Suprapubic skin (tissue), 4 donors: ENCODE data around the gene STAU1. TPM values are rescaled to one million over a fixed set of nuclear protein-coding genes. Genes with fewer than 3 reads are reported as not detected.
"Not testable (repeated sequence)": the region's sequence is repeated elsewhere in the genome, so short reads cannot be mapped to it uniquely, and the experiment has no call there.

Experiments used
- DNase-seq, 2 donors: peaks; one replicate each; pipeline ENCODE4 v3.0.0-alpha.2; 2019; ENCODE audit warnings: low spot score in 2 of 2
- H3K27ac ChIP-seq: fragments of 200-600 bp; sonication (generic); one replicate; pipeline ENCODE4 v1.5.1; 2019
- H3K27me3 ChIP-seq: fragments of 200-600 bp; sonication (generic); one replicate; pipeline ENCODE4 v1.5.1; 2019
- H3K36me3 ChIP-seq: fragments of 200-600 bp; sonication (generic); one replicate; pipeline ENCODE4 v1.5.1; 2019
- H3K4me1 ChIP-seq: fragments of 200-600 bp; sonication (generic); one replicate; pipeline ENCODE4 v1.5.1; 2019
- H3K4me3 ChIP-seq: fragments of 200-600 bp; sonication (generic); one replicate; pipeline ENCODE4 v1.5.1; 2019; ENCODE audit warnings: mild to moderate bottlenecking
- H3K9me3 ChIP-seq: fragments of 200-600 bp; sonication (generic); one replicate; pipeline ENCODE4 v1.5.1; 2019
- CTCF ChIP-seq, 2 donors: fragments of 200-600 bp in 1 of 2; fragments of 450-650 bp in 1 of 2; sonication (generic) in 1 of 2; IDR thresholded peaks; one replicate each; pipeline ENCODE4 v1.5.1; 2016 to 2019; ENCODE audit warnings: antibody characterized with exemption in 2 of 2, mild to moderate bottlenecking in 1 of 2, moderate library complexity in 1 of 2
- EP300 ChIP-seq: sonication (generic); formaldehyde crosslinking; IDR thresholded peaks from one replicate; pipeline ENCODE4 v1.6.1; 2017; ENCODE audit warnings: antibody characterized with exemption
- POLR2A ChIP-seq, 2 donors: fragments of 450-650 bp; IDR thresholded peaks; one replicate each; pipeline ENCODE4 v1.6.1; 2017; ENCODE audit warnings: antibody characterized with exemption in 2 of 2, mild to moderate bottlenecking in 2 of 2, moderate library complexity in 2 of 2
- POLR2AphosphoS5 ChIP-seq, 3 donors: sonication (generic); formaldehyde crosslinking; IDR thresholded peaks; one replicate each; pipeline ENCODE4 v1.6.1; 2017; ENCODE audit warnings: antibody characterized with exemption in 3 of 3
- WGBS: methylation state at CpG from one replicate; pipeline ENCODE4 v1.1.5; 2018; 5-methylcytosine and 5-hydroxymethylcytosine counted together
- total RNA-seq, 4 donors: library from RNA; depleted of rRNA; stranded (reverse); fragments of >200 nt; gene quantifications; one replicate each; pipeline ENCODE4 v1.1.0, GENCODE V29; 2016

STAU1 gene
- total RNA-seq, 4 donors from 2014 or later, result 53.0 to 79.1 (median 69.9) TPM

- H3K9me3 ChIP-seq, result no peaks in the 10 kb centered on the region
- H3K27me3 ChIP-seq, result no peaks in the 10 kb centered on the region
- no peak overlapping the region for H3K4me3 ChIP-seq
- 92% methylated on average over 4 of the region's 4 CpGs for WGBS
- TF ChIP-seq EP300, result no peak
- TF ChIP-seq POLR2AphosphoS5 (IDR thresholded peaks at IDR 0.05), result no peak
- TF ChIP-seq POLR2A (IDR thresholded peaks at IDR 0.05), result no peak
- TF ChIP-seq CTCF (IDR thresholded peaks at IDR 0.05), result no peak
- H3K4me1 ChIP-seq, result no peaks in the 10 kb centered on the region
- no peak overlapping the region for H3K27ac ChIP-seq
- DNase-seq, result no peak
- H3K36me3 ChIP-seq, result peaks cover 77% of the 10 kb centered on the region
These were observed 90.0 kb downstream of the STAU1 start for GRCh38 chr20:49098136-49098535.

- Histone ChIP-seq H3K36me3 (peaks cover 77% of the 10 kb centered on the region), H3K4me1 (no peaks in the 10 kb centered on the region), H3K27ac (no peak overlapping the region), H3K4me3 (no peak overlapping the region), H3K9me3 (no peaks in the 10 kb centered on the region), H3K27me3 (no peaks in the 10 kb centered on the region)
- no peak for DNase-seq
- TF ChIP-seq EP300 (no peak), POLR2AphosphoS5 (IDR thresholded peaks at IDR 0.05) (no peak), CTCF (IDR thresholded peaks at IDR 0.05) (no peak), POLR2A (IDR thresholded peaks at IDR 0.05) (no peak)
- 91% methylated on average over 7 of the region's 7 CpGs for WGBS
These were observed 91.0 kb downstream of the STAU1 start for GRCh38 chr20:49097159-49097558.

- DNase-seq, result no peak
- Histone ChIP-seq H3K36me3 (peaks cover 76% of the 10 kb centered on the region), H3K27ac (no peak overlapping the region), H3K4me1 (no peaks in the 10 kb centered on the region), H3K27me3 (no peaks in the 10 kb centered on the region), H3K4me3 (no peak overlapping the region), H3K9me3 (no peaks in the 10 kb centered on the region)
- 92% methylated on average over 7 of the region's 7 CpGs for WGBS
- TF ChIP-seq POLR2A (IDR thresholded peaks at IDR 0.05) (no peak), POLR2AphosphoS5 (IDR thresholded peaks at IDR 0.05) (no peak), EP300 (no peak), CTCF (IDR thresholded peaks at IDR 0.05) (no peak)
These were observed 91.9 kb downstream of the STAU1 start for GRCh38 chr20:49096203-49096730.

GRCh38 chr20:49091762-49092161 is 96.4 kb downstream of the STAU1 start:
- WGBS, result 98% methylated on average over 1 of the region's 1 CpG
- Histone ChIP-seq H3K36me3 (peaks cover 95% of the 10 kb centered on the region), H3K27me3 (no peaks in the 10 kb centered on the region), H3K4me3 (no peak overlapping the region), H3K27ac (no peak overlapping the region), H3K9me3 (no peaks in the 10 kb centered on the region), H3K4me1 (no peaks in the 10 kb centered on the region)
- TF ChIP-seq POLR2A (IDR thresholded peaks at IDR 0.05) (no peak), CTCF (IDR thresholded peaks at IDR 0.05) (no peak), POLR2AphosphoS5 (IDR thresholded peaks at IDR 0.05) (no peak), EP300 (no peak)
- DNase-seq, result no peak

GRCh38 chr20:49091104-49091503 is 97.0 kb downstream of the STAU1 start:
- no peak overlapping the region for H3K27ac ChIP-seq
- no peak overlapping the region for H3K4me3 ChIP-seq
- H3K36me3 ChIP-seq, result peaks cover 94% of the 10 kb centered on the region
- 97% methylated on average over 8 of the region's 8 CpGs for WGBS
- DNase-seq, result no peak
- no peaks in the 10 kb centered on the region for H3K9me3 ChIP-seq
- no peaks in the 10 kb centered on the region for H3K4me1 ChIP-seq
- H3K27me3 ChIP-seq, result no peaks in the 10 kb centered on the region
- TF ChIP-seq POLR2AphosphoS5 (IDR thresholded peaks at IDR 0.05), result no peak
- no peak for TF ChIP-seq EP300
- no peak for TF ChIP-seq POLR2A (IDR thresholded peaks at IDR 0.05)
- TF ChIP-seq CTCF (IDR thresholded peaks at IDR 0.05), result no peak

- H3K27me3 ChIP-seq, H3K4me1 ChIP-seq, DNase-seq, H3K27ac ChIP-seq, H3K9me3 ChIP-seq, H3K4me3 ChIP-seq: not testable (repeated sequence)
- WGBS, result 96% methylated on average over 12 of the region's 12 CpGs
- H3K36me3 ChIP-seq, result peaks cover 91% of the 10 kb centered on the region
These were observed 105.8 kb downstream of the STAU1 start for GRCh38 chr20:49082295-49082694.
